Measurements from ENCODE around the gene ZNF428. TPM values are rescaled to one million over a fixed set of nuclear protein-coding genes. Genes with fewer than 3 reads are reported as not detected.

The ZNF428 gene
- total RNA-seq, 2 experiments from 2014 or later = 16.8 to 19.7 TPM

DNA sequence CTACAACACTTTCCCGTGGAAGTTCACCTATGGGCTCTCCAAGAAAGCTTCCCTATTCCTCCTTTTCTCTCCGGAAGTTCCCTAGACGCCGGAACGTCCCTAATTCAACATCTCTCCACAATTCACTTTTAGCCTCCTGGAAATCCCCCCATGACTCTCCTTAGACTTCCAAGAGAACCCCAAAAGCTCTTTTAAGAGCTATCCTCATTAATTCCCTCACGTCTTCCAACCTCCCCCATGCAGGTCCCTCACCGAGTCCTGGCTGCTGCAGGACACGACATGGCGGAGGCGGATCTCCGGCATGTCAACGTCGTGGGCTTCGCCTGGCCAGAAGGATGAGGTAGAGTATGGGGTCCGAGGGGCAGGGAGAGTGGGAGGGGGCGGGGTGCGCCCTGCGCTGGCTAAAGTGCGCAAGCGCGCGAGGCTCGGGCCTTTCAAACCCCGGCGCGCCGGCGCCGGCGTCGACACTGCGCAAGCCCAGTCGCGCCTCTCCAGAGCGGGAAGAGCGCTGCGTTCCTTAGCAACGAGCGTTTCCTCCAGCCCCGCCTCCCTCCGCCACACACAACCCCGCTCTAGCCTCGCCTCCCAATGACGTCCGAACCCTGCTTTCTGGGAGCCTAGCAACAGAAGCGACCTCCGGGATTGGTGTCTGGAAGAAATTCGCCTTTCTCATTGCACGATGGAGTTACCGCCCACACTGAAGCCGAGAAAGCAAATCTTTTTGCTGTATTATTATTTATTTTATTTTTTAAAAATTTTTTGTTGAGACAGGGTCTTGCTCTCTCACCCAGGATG is 44.1 kb downstream of the ZNF428 start, which contains the start of the genes PINLYP and XRCC1:
PINLYP (plus strand) TSS at position 646 of the 795 bp plus-strand sequence. CDS start 1,391 bp downstream, outside the sequence.
XRCC1 (minus strand) TSS at position 372 of the 795 bp plus-strand sequence; CDS start at position 303, 69 bp downstream.
- H3K4me3 Mint-ChIP-seq = peak within 1 kb of the TSS; percentile 95

DNA sequence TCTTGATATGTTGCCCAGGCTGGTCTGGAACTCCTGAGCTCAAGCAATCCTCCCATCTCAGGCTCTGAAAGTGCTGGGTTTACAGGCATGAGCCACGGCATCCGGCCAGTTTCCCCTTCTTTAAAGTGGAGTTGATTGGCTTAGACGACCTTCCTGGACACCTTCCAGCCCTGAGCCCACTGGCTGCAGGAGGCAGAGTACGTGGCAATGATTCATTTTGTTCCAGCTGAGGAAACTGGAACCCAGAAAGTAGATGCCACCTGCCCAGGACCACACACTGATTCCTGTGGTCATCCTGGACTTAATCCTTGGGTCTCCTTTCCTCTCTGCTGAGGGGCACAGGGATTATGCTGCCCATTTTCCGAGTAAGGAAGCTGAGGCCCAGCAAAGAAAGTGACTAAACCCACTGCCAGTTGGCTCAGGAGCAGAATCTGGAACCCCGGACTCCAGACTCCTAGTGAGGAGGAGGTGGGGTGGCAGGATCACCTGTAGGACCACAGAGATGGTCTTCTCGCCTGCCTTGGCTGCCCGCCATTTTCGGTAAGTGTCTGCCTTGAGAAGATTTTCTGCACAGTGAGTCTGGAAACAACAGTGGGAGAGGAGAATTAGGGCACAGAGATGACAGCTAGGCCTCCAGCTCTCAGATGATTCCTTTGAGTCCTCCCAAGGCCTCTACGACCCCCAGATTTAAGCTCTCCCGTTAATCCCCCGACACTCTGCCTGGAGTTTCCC is 44.8 kb downstream of the ZNF428 start:
- H3K4me3 Mint-ChIP-seq = peak overlapping the region; percentile 95
- peaks cover 8% of the 10 kb centered on the region for H3K36me3 Mint-ChIP-seq
- no peak for DNase-seq
- no peaks in the 10 kb centered on the region for H3K9me3 Mint-ChIP-seq
- peak overlapping the region; percentile 90 for H3K27ac Mint-ChIP-seq
- H3K27me3 Mint-ChIP-seq = no peaks in the 10 kb centered on the region
- H3K4me1 Mint-ChIP-seq = peaks cover 37% of the 10 kb centered on the region

More for the DNA sequence above, 44.1 kb downstream of the ZNF428 start, which contains the start of the genes PINLYP and XRCC1:
- DNase-seq = peak; percentile 97
- peaks cover 36% of the 10 kb centered on the region for H3K4me1 Mint-ChIP-seq
- peaks cover 8% of the 10 kb centered on the region for H3K36me3 Mint-ChIP-seq
- H3K9me3 Mint-ChIP-seq = no peaks in the 10 kb centered on the region
- no peaks in the 10 kb centered on the region for H3K27me3 Mint-ChIP-seq
- peak within 1 kb of the TSS; percentile 90 for H3K27ac Mint-ChIP-seq

DNA sequence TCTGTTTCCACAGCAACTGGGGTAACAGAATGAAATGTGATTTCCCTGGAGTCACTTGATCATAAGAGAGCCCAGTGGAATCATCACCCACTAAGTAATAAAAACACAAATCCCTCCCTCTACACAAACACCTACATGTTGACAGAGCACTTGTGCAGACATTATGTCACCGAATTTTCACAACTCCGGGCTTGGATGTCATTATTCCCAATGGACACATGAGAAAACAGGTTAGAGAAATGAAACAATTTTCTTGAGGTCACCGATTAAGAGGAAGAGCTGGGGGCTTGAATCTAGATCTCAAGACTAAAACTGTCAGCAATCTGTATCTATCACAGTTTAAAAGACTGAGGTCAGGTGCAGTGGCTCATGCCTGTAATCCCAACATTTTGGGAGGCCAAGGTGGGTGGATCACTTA is 47.2 kb downstream of the ZNF428 start:
- no peaks in the 10 kb centered on the region for H3K9me3 Mint-ChIP-seq
- peaks cover 2% of the 10 kb centered on the region for H3K36me3 Mint-ChIP-seq
- H3K4me1 Mint-ChIP-seq = peaks cover 30% of the 10 kb centered on the region
- H3K27me3 Mint-ChIP-seq = no peaks in the 10 kb centered on the region
- no peak for DNase-seq
- H3K27ac Mint-ChIP-seq = no peak overlapping the region
- no peak overlapping the region for H3K4me3 Mint-ChIP-seq

DNA sequence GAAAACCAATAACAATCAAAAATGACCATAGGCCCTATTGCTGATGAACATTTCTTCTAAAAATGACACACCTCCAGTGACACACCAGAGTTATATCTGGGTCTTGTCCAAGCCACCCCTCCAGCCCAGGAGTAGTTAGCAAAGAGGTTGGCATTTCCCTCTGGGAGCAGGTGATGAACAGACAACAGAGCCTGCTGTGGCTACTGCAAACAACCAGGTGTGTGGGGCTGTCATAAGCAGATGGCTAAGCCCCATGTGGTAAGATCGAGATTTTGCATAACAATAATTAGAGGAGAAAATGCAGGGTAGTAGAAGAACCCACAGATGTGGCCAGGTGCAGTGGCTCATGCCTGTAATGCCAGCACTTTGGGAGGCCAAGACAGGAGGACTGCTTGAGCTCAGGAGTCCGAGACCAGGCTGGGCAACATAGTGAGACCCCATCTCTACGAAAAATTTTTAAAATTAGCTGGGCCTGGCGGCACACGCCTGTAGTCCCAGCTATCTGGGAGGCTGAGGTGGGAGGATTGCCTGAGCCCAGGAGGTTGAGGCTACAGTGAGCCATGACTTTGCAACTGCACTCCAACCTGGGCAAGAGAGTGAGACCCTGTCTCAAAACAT is 49.1 kb downstream of the ZNF428 start:
- Mint-ChIP-seq H3K4me1 (peaks cover 21% of the 10 kb centered on the region), H3K9me3 (no peaks in the 10 kb centered on the region), H3K4me3 (no peak overlapping the region), H3K27me3 (no peaks in the 10 kb centered on the region), H3K36me3 (peaks cover 2% of the 10 kb centered on the region), H3K27ac (peak overlapping the region; percentile 34)
- DNase-seq = no peak

DNA sequence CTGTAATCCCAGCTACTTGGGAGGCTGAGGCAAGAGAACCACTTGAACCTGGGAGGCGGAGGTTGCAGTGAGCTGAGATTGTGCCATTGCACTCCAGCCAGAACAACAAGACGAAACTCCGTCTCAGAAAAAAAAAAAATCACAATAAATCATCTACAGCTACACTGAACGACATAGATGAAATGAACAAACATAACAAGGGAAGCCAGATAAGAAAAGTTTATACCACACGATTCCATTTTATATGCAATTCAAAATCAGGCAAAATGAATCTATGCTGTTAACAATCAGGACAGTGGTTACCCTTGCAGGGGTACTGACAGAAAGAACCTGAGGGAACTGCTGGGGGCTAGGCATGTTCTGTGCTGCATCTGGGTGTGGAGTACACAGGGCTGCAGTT is 49.8 kb downstream of the ZNF428 start:
- H3K27me3 Mint-ChIP-seq = no peaks in the 10 kb centered on the region
- H3K4me1 Mint-ChIP-seq = peaks cover 23% of the 10 kb centered on the region
- H3K4me3 Mint-ChIP-seq = no peak overlapping the region
- no peaks in the 10 kb centered on the region for H3K36me3 Mint-ChIP-seq
- peak overlapping the region; percentile 34 for H3K27ac Mint-ChIP-seq
- no peaks in the 10 kb centered on the region for H3K9me3 Mint-ChIP-seq
- DNase-seq = no peak

DNA sequence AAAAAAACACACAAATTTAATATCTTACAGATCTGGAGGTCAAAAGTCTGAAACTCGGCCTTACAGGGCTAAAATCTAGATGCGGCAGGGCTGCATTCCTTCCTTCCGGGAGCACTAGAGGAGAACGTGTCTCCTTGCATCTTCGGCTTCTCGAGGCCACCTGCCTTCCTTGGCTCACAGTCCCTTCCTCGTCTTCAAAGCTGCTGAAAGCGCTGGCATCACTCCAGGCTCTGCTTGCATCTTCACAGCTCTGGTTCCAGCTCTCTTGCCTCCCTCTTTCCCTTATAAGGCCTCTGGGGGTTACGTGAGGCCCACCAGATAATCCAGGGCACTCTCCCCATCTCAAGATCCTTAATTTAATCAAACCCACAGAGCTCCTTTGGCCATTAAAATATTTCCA is 54.6 kb downstream of the ZNF428 start:
- H3K9me3 Mint-ChIP-seq = peaks cover 3% of the 10 kb centered on the region
- H3K4me3 Mint-ChIP-seq = no peak overlapping the region
- peak overlapping the region; percentile 62 for H3K27ac Mint-ChIP-seq
- peaks cover 37% of the 10 kb centered on the region for H3K36me3 Mint-ChIP-seq
- no peaks in the 10 kb centered on the region for H3K27me3 Mint-ChIP-seq
- peaks cover 49% of the 10 kb centered on the region for H3K4me1 Mint-ChIP-seq
- DNase-seq = no peak

DNA sequence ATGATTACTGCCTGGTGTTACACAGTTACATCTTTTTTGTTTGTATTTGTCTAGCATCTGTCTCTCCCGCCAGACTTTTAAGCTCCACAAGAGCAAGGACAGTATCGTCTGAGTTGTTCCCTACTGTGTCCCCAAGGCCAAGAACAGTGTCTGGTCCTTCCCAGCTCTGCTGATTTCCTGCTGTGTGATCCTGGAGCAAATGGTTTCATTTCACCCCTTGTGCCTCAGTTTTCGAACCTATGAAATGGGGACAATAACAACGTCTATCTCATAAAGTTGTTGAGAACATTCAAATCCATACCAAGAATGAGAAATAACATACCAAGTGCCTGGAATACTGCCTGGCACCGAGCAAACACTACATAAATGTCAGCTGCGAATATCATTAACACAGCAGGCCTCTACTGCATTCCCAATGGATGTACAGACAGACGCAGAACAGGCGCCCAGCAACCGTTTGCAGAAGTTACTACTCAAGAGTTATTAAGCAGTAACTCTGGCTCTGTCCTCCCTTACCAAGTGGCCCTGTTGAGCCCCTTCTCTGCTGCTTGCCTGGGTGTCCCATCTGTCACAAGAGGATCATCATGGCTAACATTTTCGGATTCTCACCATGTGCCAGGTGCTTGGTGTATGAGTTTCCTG is 55.5 kb downstream of the ZNF428 start:
- peaks cover 37% of the 10 kb centered on the region for H3K36me3 Mint-ChIP-seq
- peak overlapping the region; percentile 84 for H3K27ac Mint-ChIP-seq
- DNase-seq = no peak
- no peaks in the 10 kb centered on the region for H3K27me3 Mint-ChIP-seq
- peaks cover 46% of the 10 kb centered on the region for H3K4me1 Mint-ChIP-seq
- no peak overlapping the region for H3K4me3 Mint-ChIP-seq
- peaks cover 3% of the 10 kb centered on the region for H3K9me3 Mint-ChIP-seq

DNA sequence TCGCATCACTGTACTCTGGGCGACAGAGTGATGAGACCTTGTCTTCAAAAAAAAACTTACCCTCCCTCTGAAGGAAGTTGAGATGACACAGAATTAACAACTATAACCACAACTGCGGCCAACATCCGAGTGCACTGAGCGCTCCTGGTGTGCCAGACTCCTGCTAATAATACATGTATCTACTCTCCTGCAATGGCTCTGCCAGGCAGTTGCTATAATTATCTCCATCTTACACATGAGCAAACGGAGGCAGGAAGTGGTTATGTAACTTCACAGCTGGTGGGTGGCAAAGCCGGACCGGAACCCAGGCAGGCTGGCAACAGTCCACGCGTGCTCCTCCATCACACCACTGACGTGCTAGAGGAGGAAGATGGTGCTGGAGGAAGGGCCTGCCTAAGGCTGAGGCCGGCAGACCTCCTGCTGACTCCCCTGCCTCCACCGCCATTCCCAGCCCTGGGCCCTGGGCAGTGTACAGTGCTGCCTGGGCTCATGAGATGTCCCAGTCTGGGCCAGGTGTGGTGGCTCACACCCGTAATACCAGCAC is 56.7 kb downstream of the ZNF428 start:
- peaks cover 3% of the 10 kb centered on the region for H3K9me3 Mint-ChIP-seq
- H3K36me3 Mint-ChIP-seq = peaks cover 38% of the 10 kb centered on the region
- peaks cover 46% of the 10 kb centered on the region for H3K4me1 Mint-ChIP-seq
- peak overlapping the region; percentile 84 for H3K27ac Mint-ChIP-seq
- H3K27me3 Mint-ChIP-seq = no peaks in the 10 kb centered on the region
- DNase-seq = peak; percentile 73
- H3K4me3 Mint-ChIP-seq = peak overlapping the region; percentile 62

DNA sequence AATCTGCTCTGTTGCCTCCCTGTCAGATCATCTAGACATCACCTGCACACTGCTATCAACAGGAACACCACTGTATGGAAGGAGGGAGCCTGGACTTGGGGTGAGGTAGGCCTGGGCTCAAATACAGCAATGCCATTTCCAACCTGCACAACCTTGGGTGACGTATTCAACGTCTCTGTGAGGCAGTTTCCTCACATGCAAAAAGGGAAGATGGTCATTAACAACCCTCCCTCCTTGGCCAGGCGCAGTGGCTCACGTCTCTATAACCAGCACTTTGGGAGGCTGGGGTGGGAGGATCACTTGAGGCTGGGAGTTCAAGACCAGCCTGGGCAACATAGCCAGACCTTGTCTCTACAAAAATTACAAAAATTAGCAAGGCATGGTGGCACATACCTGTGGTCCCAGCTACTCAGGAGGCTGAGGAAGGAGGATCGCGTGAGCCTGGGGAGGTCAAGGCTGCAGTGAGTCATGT is 57.2 kb downstream of the ZNF428 start:
- H3K27me3 Mint-ChIP-seq = no peaks in the 10 kb centered on the region

DNA sequence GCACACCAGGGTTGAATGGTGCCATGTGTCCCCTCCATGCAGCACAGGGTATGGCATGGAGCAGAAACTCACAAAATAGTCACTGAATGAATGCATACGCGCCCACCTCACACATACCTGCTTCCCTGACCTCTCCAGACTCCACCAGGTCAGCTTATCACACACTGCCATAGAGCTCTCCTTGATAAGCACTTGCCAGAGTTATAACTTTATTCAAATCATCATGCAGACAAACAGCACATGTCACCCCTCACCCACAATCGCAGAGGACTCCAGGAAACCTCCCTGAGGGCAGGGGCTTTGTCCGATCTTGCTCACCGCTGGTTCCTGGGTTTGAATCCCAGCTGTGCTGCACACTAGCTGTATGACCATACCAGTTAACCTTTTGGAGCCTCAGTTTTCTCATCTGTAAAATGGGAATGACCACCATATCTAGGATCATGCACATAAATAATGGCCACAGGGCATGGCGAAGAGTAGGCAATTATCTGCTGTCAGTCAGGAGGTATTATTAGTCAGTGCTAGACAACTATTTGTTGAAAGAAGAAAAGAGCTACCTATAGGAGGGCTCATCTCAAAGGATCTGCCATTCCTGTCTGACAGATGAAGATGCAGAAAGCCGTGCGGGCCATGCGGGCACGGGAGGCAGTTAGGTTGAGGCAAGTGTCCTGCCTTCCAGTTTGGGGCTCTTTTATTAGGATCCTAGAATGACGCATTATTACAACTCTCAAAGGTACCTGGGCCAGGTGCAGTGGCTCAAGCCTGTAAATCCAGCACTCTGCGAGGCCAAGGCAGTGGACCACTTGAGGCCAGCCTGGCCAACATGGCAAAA is 58.1 kb downstream of the ZNF428 start:
- H3K27me3 Mint-ChIP-seq = no peaks in the 10 kb centered on the region
- H3K4me3 Mint-ChIP-seq = no peak overlapping the region
- H3K9me3 Mint-ChIP-seq = peaks cover 3% of the 10 kb centered on the region
- H3K27ac Mint-ChIP-seq = peak overlapping the region; percentile 84
- peaks cover 38% of the 10 kb centered on the region for H3K36me3 Mint-ChIP-seq
- no peak for DNase-seq
- H3K4me1 Mint-ChIP-seq = peaks cover 46% of the 10 kb centered on the region

More for the DNA sequence above, 57.2 kb downstream of the ZNF428 start:
- peak overlapping the region; percentile 84 for H3K27ac Mint-ChIP-seq
- peaks cover 38% of the 10 kb centered on the region for H3K36me3 Mint-ChIP-seq
- peak overlapping the region; percentile 62 for H3K4me3 Mint-ChIP-seq
- H3K9me3 Mint-ChIP-seq = peaks cover 3% of the 10 kb centered on the region
- no peak for DNase-seq
- H3K4me1 Mint-ChIP-seq = peaks cover 46% of the 10 kb centered on the region

DNA sequence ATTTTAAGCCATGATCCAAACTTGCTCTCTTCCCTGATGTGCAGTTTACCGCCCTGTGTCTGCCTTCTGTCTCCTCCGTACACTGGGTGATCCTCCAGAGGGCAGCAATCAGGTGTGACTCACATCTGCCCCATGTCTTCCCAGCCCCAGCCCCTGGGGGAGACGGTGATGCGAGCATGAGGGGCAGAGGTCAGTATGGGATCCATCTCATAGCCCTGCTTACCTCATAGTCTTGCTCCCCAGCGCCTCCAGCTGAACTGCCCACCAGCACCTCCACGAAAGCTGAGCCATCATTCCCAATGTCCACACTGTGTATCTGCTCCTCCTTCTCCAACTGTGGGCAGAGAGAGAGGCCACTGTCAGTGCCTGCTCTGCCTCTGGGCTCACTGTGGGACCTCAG is 58.7 kb downstream of the ZNF428 start:
- Mint-ChIP-seq H3K27ac (peak overlapping the region; percentile 84), H3K4me3 (no peak overlapping the region)
- peak; percentile 24 for DNase-seq

More for the DNA sequence above, 58.7 kb downstream of the ZNF428 start:
- Mint-ChIP-seq H3K4me1 (peaks cover 49% of the 10 kb centered on the region), H3K27me3 (no peaks in the 10 kb centered on the region), H3K36me3 (peaks cover 38% of the 10 kb centered on the region), H3K9me3 (peaks cover 3% of the 10 kb centered on the region)

All from activated naive CD8-positive, alpha-beta T cell treated with anti-CD3 and anti-CD28 coated beads for 36 hours (primary cell).